Activated T-cell treated with anti-CD3 and anti-CD28 coated beads for 1 hour (primary cell): ENCODE data around the gene MEGF11.

Source experiments
- DNase-seq: peaks from one replicate; pipeline ENCODE4 v3.0.0-alpha.2; 2020; ENCODE audit warnings: low read depth

Gene MEGF11

GRCh38 chr15:66170042-66170441 lies 83.5 kb downstream of the MEGF11 start:
- DNase-seq, result no peak

- no peak for DNase-seq
Observed at GRCh38 chr15:66169625-66170024, 83.9 kb downstream of the MEGF11 start.

- no peak for DNase-seq
Observed at GRCh38 chr15:66169023-66169422, 84.5 kb downstream of the MEGF11 start.

- no peak for DNase-seq
Observed at GRCh38 chr15:66167854-66168253, 85.7 kb downstream of the MEGF11 start.

- DNase-seq, result no peak
Observed at GRCh38 chr15:66165856-66166255, 87.7 kb downstream of the MEGF11 start.

- DNase-seq, result no peak
Observed at GRCh38 chr15:66164788-66165187, 88.8 kb downstream of the MEGF11 start.

- DNase-seq, result no peak
Observed at GRCh38 chr15:66163553-66163952, 90.0 kb downstream of the MEGF11 start.

- no peak for DNase-seq
Observed at GRCh38 chr15:66162286-66162685, 91.3 kb downstream of the MEGF11 start.

- DNase-seq, result no peak
Observed at GRCh38 chr15:66161575-66162118, 91.9 kb downstream of the MEGF11 start.

GRCh38 chr15:66161108-66161507 lies 92.4 kb downstream of the MEGF11 start:
- DNase-seq, result no peak

GRCh38 chr15:66157507-66157906 lies 96.0 kb downstream of the MEGF11 start:
- DNase-seq, result no peak

- DNase-seq, result no peak
Observed at GRCh38 chr15:66156310-66156975, 97.1 kb downstream of the MEGF11 start.

GRCh38 chr15:66155065-66155464 lies 98.5 kb downstream of the MEGF11 start:
- no peak for DNase-seq

GRCh38 chr15:66154581-66154980 lies 99.0 kb downstream of the MEGF11 start:
- DNase-seq, result no peak

GRCh38 chr15:66153549-66154415 lies 99.8 kb downstream of the MEGF11 start:
- DNase-seq, result no peak

GRCh38 chr15:66152650-66153049 lies 100.9 kb downstream of the MEGF11 start:
- no peak for DNase-seq

GRCh38 chr15:66151809-66152208 lies 101.7 kb downstream of the MEGF11 start:
- no peak for DNase-seq

- no peak for DNase-seq
Observed at GRCh38 chr15:66149871-66150270, 103.7 kb downstream of the MEGF11 start.

GRCh38 chr15:66148187-66148586 lies 105.4 kb downstream of the MEGF11 start:
- DNase-seq, result no peak

- DNase-seq, result no peak
Observed at GRCh38 chr15:66147440-66147839, 106.1 kb downstream of the MEGF11 start.

GRCh38 chr15:66145726-66146182 lies 107.8 kb downstream of the MEGF11 start:
- DNase-seq, result no peak

- no peak for DNase-seq
Observed at GRCh38 chr15:66144978-66145725, 108.4 kb downstream of the MEGF11 start.
